HL-60 (cell line): ENCODE data around the gene SLC16A13.

ENCODE experiments used
- DNase-seq, 2 experiments: peaks; one replicate each; pipeline ENCODE4 v3.0.0-alpha.2; 2010 to 2020; ENCODE audit warnings: low read depth in 1 of 2, low spot score in 1 of 2
- H3K27ac ChIP-seq: fragments of 250-450 bp; sonication (Bioruptor Pico); replicated peaks from 2 replicates; pipeline ENCODE4 v1.5.1; 2020; ENCODE audit warnings: mild to moderate bottlenecking, moderate library complexity
- H3K27me3 ChIP-seq: fragments of 250-450 bp; sonication (Bioruptor Pico); 2 replicates; pipeline ENCODE4 v1.5.1; 2021; ENCODE audit warnings: mild to moderate bottlenecking, moderate library complexity; ENCODE audit not compliant: insufficient read depth, poor library complexity, severe bottlenecking
- H3K4me3 ChIP-seq: replicated peaks from 2 replicates; pipeline ENCODE4 v1.5.1; 2011; ENCODE audit warnings: mild to moderate bottlenecking, control low read depth, low read length; ENCODE audit not compliant: insufficient read depth
- GABPA ChIP-seq: IDR thresholded peaks from 2 replicates; pipeline ENCODE4 v1.6.1; 2012; ENCODE audit warnings: low read depth
- POLR2AphosphoS5 ChIP-seq: IDR thresholded peaks from 2 replicates; pipeline ENCODE4 v1.6.1; 2012; ENCODE audit warnings: low read depth
- SPI1 ChIP-seq: IDR thresholded peaks from 2 replicates; pipeline ENCODE4 v1.6.1; 2012; ENCODE audit warnings: low read depth, mild to moderate bottlenecking, borderline replicate concordance
- TF ChIP-seq, protein P1 (sequence below): IDR thresholded peaks from 2 replicates; pipeline ENCODE4 v1.6.1; 2012; ENCODE audit warnings: low read depth; ENCODE audit not compliant: insufficient replicate concordance
- TF ChIP-seq, protein P2 (sequence below): IDR thresholded peaks from one replicate; pipeline ENCODE4 v1.5.1; 2011; ENCODE audit warnings: low read length, control low read depth, inconsistent platforms; ENCODE audit not compliant: insufficient read depth

Gene SLC16A13

DNA sequence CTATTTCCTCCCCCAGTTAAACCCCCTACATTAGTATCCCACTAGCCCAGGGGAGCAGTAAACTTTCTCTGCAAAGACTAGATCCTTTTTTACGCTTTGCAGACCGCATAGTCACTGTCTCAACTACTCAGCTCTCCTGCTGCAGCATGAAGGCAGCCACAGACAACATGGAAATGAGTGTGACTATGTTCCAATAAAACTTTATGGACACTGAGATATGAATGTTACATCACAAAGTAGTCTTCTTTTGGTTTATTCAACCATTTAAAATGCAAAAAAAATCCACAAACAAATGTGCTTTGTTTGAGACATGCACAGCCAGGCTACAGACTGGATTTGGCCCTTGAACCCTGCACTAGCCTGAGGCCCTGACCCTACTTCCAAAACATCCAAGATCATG is 25.3 kb upstream of the SLC16A13 start:
- TF ChIP-seq POLR2AphosphoS5 (no peak), GABPA (no peak), SPI1 (no peak)
- TF ChIP-seq, protein P1, sequence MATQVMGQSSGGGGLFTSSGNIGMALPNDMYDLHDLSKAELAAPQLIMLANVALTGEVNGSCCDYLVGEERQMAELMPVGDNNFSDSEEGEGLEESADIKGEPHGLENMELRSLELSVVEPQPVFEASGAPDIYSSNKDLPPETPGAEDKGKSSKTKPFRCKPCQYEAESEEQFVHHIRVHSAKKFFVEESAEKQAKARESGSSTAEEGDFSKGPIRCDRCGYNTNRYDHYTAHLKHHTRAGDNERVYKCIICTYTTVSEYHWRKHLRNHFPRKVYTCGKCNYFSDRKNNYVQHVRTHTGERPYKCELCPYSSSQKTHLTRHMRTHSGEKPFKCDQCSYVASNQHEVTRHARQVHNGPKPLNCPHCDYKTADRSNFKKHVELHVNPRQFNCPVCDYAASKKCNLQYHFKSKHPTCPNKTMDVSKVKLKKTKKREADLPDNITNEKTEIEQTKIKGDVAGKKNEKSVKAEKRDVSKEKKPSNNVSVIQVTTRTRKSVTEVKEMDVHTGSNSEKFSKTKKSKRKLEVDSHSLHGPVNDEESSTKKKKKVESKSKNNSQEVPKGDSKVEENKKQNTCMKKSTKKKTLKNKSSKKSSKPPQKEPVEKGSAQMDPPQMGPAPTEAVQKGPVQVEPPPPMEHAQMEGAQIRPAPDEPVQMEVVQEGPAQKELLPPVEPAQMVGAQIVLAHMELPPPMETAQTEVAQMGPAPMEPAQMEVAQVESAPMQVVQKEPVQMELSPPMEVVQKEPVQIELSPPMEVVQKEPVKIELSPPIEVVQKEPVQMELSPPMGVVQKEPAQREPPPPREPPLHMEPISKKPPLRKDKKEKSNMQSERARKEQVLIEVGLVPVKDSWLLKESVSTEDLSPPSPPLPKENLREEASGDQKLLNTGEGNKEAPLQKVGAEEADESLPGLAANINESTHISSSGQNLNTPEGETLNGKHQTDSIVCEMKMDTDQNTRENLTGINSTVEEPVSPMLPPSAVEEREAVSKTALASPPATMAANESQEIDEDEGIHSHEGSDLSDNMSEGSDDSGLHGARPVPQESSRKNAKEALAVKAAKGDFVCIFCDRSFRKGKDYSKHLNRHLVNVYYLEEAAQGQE, result no peak
- TF ChIP-seq, protein P2, sequence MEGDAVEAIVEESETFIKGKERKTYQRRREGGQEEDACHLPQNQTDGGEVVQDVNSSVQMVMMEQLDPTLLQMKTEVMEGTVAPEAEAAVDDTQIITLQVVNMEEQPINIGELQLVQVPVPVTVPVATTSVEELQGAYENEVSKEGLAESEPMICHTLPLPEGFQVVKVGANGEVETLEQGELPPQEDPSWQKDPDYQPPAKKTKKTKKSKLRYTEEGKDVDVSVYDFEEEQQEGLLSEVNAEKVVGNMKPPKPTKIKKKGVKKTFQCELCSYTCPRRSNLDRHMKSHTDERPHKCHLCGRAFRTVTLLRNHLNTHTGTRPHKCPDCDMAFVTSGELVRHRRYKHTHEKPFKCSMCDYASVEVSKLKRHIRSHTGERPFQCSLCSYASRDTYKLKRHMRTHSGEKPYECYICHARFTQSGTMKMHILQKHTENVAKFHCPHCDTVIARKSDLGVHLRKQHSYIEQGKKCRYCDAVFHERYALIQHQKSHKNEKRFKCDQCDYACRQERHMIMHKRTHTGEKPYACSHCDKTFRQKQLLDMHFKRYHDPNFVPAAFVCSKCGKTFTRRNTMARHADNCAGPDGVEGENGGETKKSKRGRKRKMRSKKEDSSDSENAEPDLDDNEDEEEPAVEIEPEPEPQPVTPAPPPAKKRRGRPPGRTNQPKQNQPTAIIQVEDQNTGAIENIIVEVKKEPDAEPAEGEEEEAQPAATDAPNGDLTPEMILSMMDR, result no peak

DNA sequence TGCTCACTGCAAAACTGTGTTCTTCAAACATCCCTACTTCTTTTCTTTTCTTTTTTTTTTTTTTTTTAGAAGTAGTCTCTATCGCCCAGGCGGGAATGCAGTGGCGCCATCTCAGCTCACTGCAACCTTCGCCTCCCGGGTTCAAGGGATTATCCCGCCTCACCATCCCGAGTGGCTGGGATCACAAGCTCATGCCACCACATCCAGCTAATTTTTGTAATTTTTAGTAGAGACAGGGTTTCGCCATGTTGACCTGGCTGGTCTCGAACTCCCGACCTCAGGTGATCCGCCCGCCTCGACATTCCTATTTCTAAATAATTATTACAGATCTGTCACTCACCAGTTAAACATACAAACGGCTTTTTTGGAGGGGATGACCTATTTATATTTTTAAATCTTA is 24.4 kb upstream of the SLC16A13 start:
- peak overlapping the region; percentile 65 for H3K4me3 ChIP-seq
- no peak for TF ChIP-seq GABPA
- TF ChIP-seq, protein P2, result no peak
- no peak for TF ChIP-seq POLR2AphosphoS5
- TF ChIP-seq, protein P1, result no peak
- TF ChIP-seq SPI1, result no peak
- DNase-seq, result no peak
- H3K27ac ChIP-seq, result peak overlapping the region; percentile 99
- no peaks in the 10 kb centered on the region for H3K27me3 ChIP-seq

More for the DNA sequence above, 25.3 kb upstream of the SLC16A13 start:
- no peaks in the 10 kb centered on the region for H3K27me3 ChIP-seq
- H3K4me3 ChIP-seq, result peak overlapping the region; percentile 65
- no peak for DNase-seq
- H3K27ac ChIP-seq, result peak overlapping the region; percentile 99

DNA sequence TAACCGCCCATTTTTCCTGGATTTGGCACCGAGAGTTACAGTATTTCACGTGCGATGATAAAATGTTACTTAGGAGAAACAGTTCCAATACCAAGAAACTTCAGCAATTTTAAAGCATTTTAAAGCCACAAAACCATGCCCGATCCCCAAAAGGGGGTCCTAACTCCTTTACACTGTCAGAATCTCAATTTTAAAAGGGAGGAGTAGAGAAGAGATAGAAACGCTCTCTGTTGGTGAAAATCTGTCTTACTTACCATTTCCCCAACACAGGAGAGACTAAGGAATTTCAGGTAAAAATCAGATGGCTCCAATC is 23.9 kb upstream of the SLC16A13 start:
- Histone ChIP-seq H3K27ac (peak overlapping the region; percentile 99), H3K27me3 (no peaks in the 10 kb centered on the region), H3K4me3 (peak overlapping the region; percentile 65)
- no peak for DNase-seq
- TF ChIP-seq, protein P1, result no peak
- peak; percentile 21; the same call in 1 of the 2 replicates for TF ChIP-seq POLR2AphosphoS5
